ENCODE data around the gene CD160.
"Not testable (repeated sequence)": the region's sequence is repeated elsewhere in the genome, so short reads cannot be mapped to it uniquely, and the experiment has no call there.

CD160 gene

GRCh38 chr1:145710291-145711027 is 8.8 kb upstream of the CD160 start:
- no peak for DNase-seq (ENCODE audit: low read depth, low spot score)
- no peak for TF ChIP-seq CTCF (IDR thresholded peaks at IDR 0.05; ENCODE audit: insufficient read depth, low read length, missing control alignments)
- CTCF ChIA-PET, result interaction anchor here (2.0 to 2.1 kb wide), 2 partner anchors 10 to 11 kb away, joined by 10 read pairs; no protein-coding TSS in a partner anchor
- POLR2A ChIA-PET, result no interaction called here
- H3K4me3 ChIP-seq (ENCODE audit: low read depth, low read length), result no peak overlapping the region

- no peak overlapping the region for H3K4me3 ChIP-seq (ENCODE audit: low read depth, low read length)
- DNase-seq (ENCODE audit: low read depth, low spot score), result no peak
- TF ChIP-seq CTCF (IDR thresholded peaks at IDR 0.05; ENCODE audit: insufficient read depth, low read length, missing control alignments), result no peak
- POLR2A ChIA-PET, result no interaction called here
- CTCF ChIA-PET, result interaction anchor here (2.0 to 2.1 kb wide), 2 partner anchors 9 to 11 kb away, joined by 10 read pairs; no protein-coding TSS in a partner anchor
Measured at GRCh38 chr1:145711213-145711651, 8.1 kb upstream of the CD160 start.

GRCh38 chr1:145714524-145715111 is 4.7 kb upstream of the CD160 start:
- POLR2A ChIA-PET, result interaction anchor here (0.6 kb wide), 1 partner anchor 109 kb away, joined by 3 read pairs; the partner anchor contains the start of gene RNF115
- CTCF ChIA-PET, result interaction anchor here (0.8 to 1.5 kb wide), 2 partner anchors 9 to 15 kb away, joined by 3 to 4 read pairs; no protein-coding TSS in a partner anchor
- DNase-seq (ENCODE audit: low read depth, low spot score), result no peak
- H3K4me3 ChIP-seq (ENCODE audit: low read depth, low read length), result no peak overlapping the region
- no peak for TF ChIP-seq CTCF (IDR thresholded peaks at IDR 0.05; ENCODE audit: insufficient read depth, low read length, missing control alignments)

- no peak for DNase-seq (ENCODE audit: low read depth, low spot score)
- H3K4me3 ChIP-seq (ENCODE audit: low read depth, low read length), result no peak overlapping the region
- CTCF ChIA-PET, result interaction anchor here (0.8 to 1.5 kb wide), 4 partner anchors 10 to 23 kb away, joined by 3 to 10 read pairs (median 3); partner anchors contain the start of gene PDZK1
- POLR2A ChIA-PET, result no interaction called here
- no peak for TF ChIP-seq CTCF (IDR thresholded peaks at IDR 0.05; ENCODE audit: insufficient read depth, low read length, missing control alignments)
Measured at GRCh38 chr1:145716641-145717345, 2.5 kb upstream of the CD160 start.

GRCh38 chr1:145717833-145718232 is 1.5 kb upstream of the CD160 start:
- ChIA-PET CTCF (interaction anchor here (1.1 kb wide), 1 partner anchor 21 kb away, joined by 3 read pairs; no protein-coding TSS in a partner anchor), POLR2A (no interaction called here)
- no peak for DNase-seq (ENCODE audit: low read depth, low spot score)

GRCh38 chr1:145718465-145718864 is 834 bp upstream of the CD160 start:
- CTCF ChIA-PET, result interaction anchor here (0.9 to 4.8 kb wide), 2 partner anchors 10 to 116 kb away, joined by 3 to 33 read pairs; partner anchors contain the start of gene PDZK1
- POLR2A ChIA-PET; H3K4me3 ChIP-seq (ENCODE audit: low read depth, low read length); DNase-seq (ENCODE audit: low read depth, low spot score): not testable (repeated sequence)

More at GRCh38 chr1:145717833-145718232, 1.5 kb upstream of the CD160 start:
- no peak for TF ChIP-seq CTCF (IDR thresholded peaks at IDR 0.05; ENCODE audit: insufficient read depth, low read length, missing control alignments)
- no peak overlapping the region for H3K4me3 ChIP-seq (ENCODE audit: low read depth, low read length)
